HuH-7 (cell line): ENCODE measurements around the gene FAM81B.

Experiments used
- DNase-seq: peaks from one replicate; pipeline ENCODE4 v3.0.0; 2011; ENCODE audit warnings: low spot score

The FAM81B gene

GRCh38 chr5:95401626-95402025 lies 10.5 kb downstream of the FAM81B start:
- no peak for DNase-seq

GRCh38 chr5:95403996-95404395 lies 12.8 kb downstream of the FAM81B start:
- DNase-seq = no peak

GRCh38 chr5:95406426-95407090 lies 15.4 kb downstream of the FAM81B start:
- no peak for DNase-seq

GRCh38 chr5:95410279-95410678 lies 19.1 kb downstream of the FAM81B start:
- DNase-seq = no peak

- no peak for DNase-seq
Observed at GRCh38 chr5:95411474-95411873, 20.3 kb downstream of the FAM81B start.

GRCh38 chr5:95414451-95414850 lies 23.3 kb downstream of the FAM81B start:
- no peak for DNase-seq

- DNase-seq = no peak
Observed at GRCh38 chr5:95417971-95418370, 26.8 kb downstream of the FAM81B start.

GRCh38 chr5:95422838-95423237 lies 31.7 kb downstream of the FAM81B start:
- DNase-seq = no peak

GRCh38 chr5:95424016-95424415 lies 32.9 kb downstream of the FAM81B start:
- DNase-seq = no peak

GRCh38 chr5:95424526-95424925 lies 33.4 kb downstream of the FAM81B start:
- DNase-seq = no peak

GRCh38 chr5:95426227-95426626 lies 35.1 kb downstream of the FAM81B start:
- no peak for DNase-seq

- DNase-seq = no peak
Observed at GRCh38 chr5:95432779-95433178, 41.6 kb downstream of the FAM81B start.

GRCh38 chr5:95439801-95440493 lies 48.8 kb downstream of the FAM81B start:
- DNase-seq = no peak

GRCh38 chr5:95440825-95441224 lies 49.7 kb downstream of the FAM81B start:
- DNase-seq = no peak

- no peak for DNase-seq
Observed at GRCh38 chr5:95441636-95442035, 50.5 kb downstream of the FAM81B start.

GRCh38 chr5:95445442-95445841 lies 54.3 kb downstream of the FAM81B start:
- no peak for DNase-seq

GRCh38 chr5:95445995-95446394 lies 54.8 kb downstream of the FAM81B start:
- DNase-seq = no peak

- no peak for DNase-seq
Observed at GRCh38 chr5:95446560-95447221, 55.5 kb downstream of the FAM81B start.

- DNase-seq = no peak
Observed at GRCh38 chr5:95447961-95448360, 56.8 kb downstream of the FAM81B start.

- no peak for DNase-seq
Observed at GRCh38 chr5:95448789-95449188, 57.6 kb downstream of the FAM81B start.

GRCh38 chr5:95449460-95449859 lies 58.3 kb downstream of the FAM81B start:
- no peak for DNase-seq

GRCh38 chr5:95454536-95454935 lies 63.4 kb downstream of the FAM81B start:
- DNase-seq = no peak

- no peak for DNase-seq
Observed at GRCh38 chr5:95460665-95461064, 69.5 kb downstream of the FAM81B start.
